ENCODE measurements around the gene CBFA2T2.

GRCh38 chr20:33609504-33609903 lies 119.6 kb downstream of the CBFA2T2 start:
- TF ChIP-seq CTCF (IDR thresholded peaks at IDR 0.05): no peak
- TF ChIP-seq POLR2A (IDR thresholded peaks at IDR 0.05): no peak
- no peak for TF ChIP-seq EP300 (IDR thresholded peaks at IDR 0.05)

Measured in tibial nerve (tissue), 4 donors.